HepG2 (cell line): ENCODE measurements around the gene TK1. TPM values are rescaled to one million over a fixed set of nuclear protein-coding genes. Genes with fewer than 3 reads are reported as not detected.

Source experiments
- ARID2 ChIP-seq: sonication (generic); formaldehyde crosslinking; IDR thresholded peaks from 2 replicates; pipeline ENCODE4 v1.8.1; 2022; ENCODE audit warnings: mild to moderate bottlenecking, missing genetic modification reagents, borderline replicate concordance
- ATM ChIP-seq: fragments of 450-650 bp; IDR thresholded peaks from 2 replicates; pipeline ENCODE4 v1.7.1; 2017; ENCODE audit warnings: mild to moderate bottlenecking, borderline replicate concordance
- BHLHE40 ChIP-seq: IDR thresholded peaks from 2 replicates; pipeline ENCODE4 v1.6.1; 2011; ENCODE audit warnings: low read length, improper control_type of control experiment
- BRCA1 ChIP-seq: sonication (generic); formaldehyde crosslinking; IDR thresholded peaks from 2 replicates; pipeline ENCODE4 v1.4.0; 2020; ENCODE audit warnings: missing genetic modification reagents
- CENPBD1 ChIP-seq: sonication (generic); formaldehyde crosslinking; IDR thresholded peaks from 2 replicates; pipeline ENCODE4 v1.8.0; 2022; ENCODE audit warnings: missing genetic modification reagents, low read depth, mild to moderate bottlenecking, borderline replicate concordance
- DPF2 ChIP-seq: sonication (generic); formaldehyde crosslinking; IDR thresholded peaks from 2 replicates; pipeline ENCODE4 v1.4.0; 2020; ENCODE audit warnings: mild to moderate bottlenecking, low read depth, missing genetic modification reagents, borderline replicate concordance
- ETV5 ChIP-seq: IDR thresholded peaks from 2 replicates; pipeline ENCODE4 v1.6.1; 2018; ENCODE audit warnings: missing biosample characterization, missing genetic modification reagents, inconsistent platforms, borderline replicate concordance
- GABPB1 ChIP-seq: IDR thresholded peaks from 2 replicates; pipeline ENCODE4 v1.6.1; 2016; ENCODE audit warnings: mild to moderate bottlenecking, missing genetic modification reagents, moderate library complexity, missing compliant biosample characterization
- GATA4 ChIP-seq: sonication (generic); IDR thresholded peaks from 2 replicates; pipeline ENCODE4 v1.6.1; 2016; ENCODE audit warnings: antibody characterized with exemption, low read depth, borderline replicate concordance
- HIC2 ChIP-seq: sonication (generic); formaldehyde crosslinking; IDR thresholded peaks from 2 replicates; pipeline ENCODE4 v1.9.0; 2022; ENCODE audit warnings: low read depth, missing genetic modification reagents
- PCBP2 ChIP-seq: fragments of 200-400 bp; formaldehyde crosslinking; optimal IDR thresholded peaks from 2 replicates; pipeline ENCODE3; 2018; ENCODE audit warnings: low read length, low read depth; ENCODE audit not compliant: poor library complexity, severe bottlenecking
- POLR2AphosphoS2 ChIP-seq: IDR thresholded peaks from 2 replicates; pipeline ENCODE4 v1.6.1; 2011; ENCODE audit warnings: low read depth, low read length, improper control_type of control experiment
- PPARG ChIP-seq: conservative IDR thresholded peaks from 2 replicates; pipeline ENCODE4 v1.6.1; 2016; ENCODE audit warnings: missing biosample characterization, missing genetic modification reagents
- SOX5 ChIP-seq: IDR thresholded peaks from 2 replicates; pipeline ENCODE4 v1.6.1; 2016; ENCODE audit warnings: borderline replicate concordance
- STAG1 ChIP-seq: sonication (generic); formaldehyde crosslinking; IDR thresholded peaks from 2 replicates; pipeline ENCODE4 v1.4.0; 2020; ENCODE audit warnings: missing genetic modification reagents
- TCF7L2 ChIP-seq: IDR thresholded peaks from 2 replicates; pipeline ENCODE4 v1.6.1; 2011; ENCODE audit warnings: mild to moderate bottlenecking, low read depth, low read length, moderate library complexity
- ZBTB4 ChIP-seq: sonication (generic); formaldehyde crosslinking; IDR thresholded peaks from 2 replicates; pipeline ENCODE4 v1.4.0; 2020; ENCODE audit warnings: missing genetic modification reagents, mild to moderate bottlenecking, borderline replicate concordance
- ZNF207 ChIP-seq: fragments of 450-650 bp; IDR thresholded peaks from 2 replicates; pipeline ENCODE4 v1.6.1; 2016; ENCODE audit warnings: antibody characterized with exemption, borderline replicate concordance
- ZNF296 ChIP-seq: sonication (generic); formaldehyde crosslinking; conservative IDR thresholded peaks from 2 replicates; pipeline ENCODE4 v1.5.0; 2020; ENCODE audit warnings: mild to moderate bottlenecking, missing genetic modification reagents
- ZNF570 ChIP-seq: sonication (generic); formaldehyde crosslinking; IDR thresholded peaks from 2 replicates; pipeline ENCODE4 v1.4.0; 2020; ENCODE audit warnings: mild to moderate bottlenecking, missing genetic modification reagents, borderline replicate concordance
- ZZZ3 ChIP-seq: sonication (generic); formaldehyde crosslinking; IDR thresholded peaks from 2 replicates; pipeline ENCODE4 v1.4.0; 2020; ENCODE audit warnings: missing genetic modification reagents, mild to moderate bottlenecking, borderline replicate concordance
- polyA plus RNA-seq, 8 experiments: library from polyadenylated mRNA; depleted of rRNA in 3 of 8; stranded (reverse) in 7 of 8; unstranded in 1 of 8; fragments of >200 nt; fragmentation: Illumina TruSeq in 4 of 8; extraction: Trizol in 4 of 8; gene quantifications; 2 replicates each; pipeline versions ENCODE4 v1.2.1 to v1.2.3, GENCODE V29; 2011 to 2016; ENCODE audit warnings: low read depth in 4 of 8, missing spikeins in 1 of 8, mixed read lengths in 1 of 8; ENCODE audit not compliant: insufficient read depth in 1 of 8
- total RNA-seq, 5 experiments: library from RNA; depleted of rRNA; stranded (reverse); fragments of >200 nt; fragmentation: Illumina TruSeq; extraction: Trizol; gene quantifications; 2 replicates each; pipeline ENCODE4 v1.2.3, GENCODE V29; 2016; ENCODE audit warnings: low read depth in 1 of 5

TK1 gene
- total and polyA plus RNA-seq, 2 of the 13 experiments (the other 11 are each of a cell fraction or from before 2014, with no cell fraction given) = 45.0 to 96.0 TPM

- TF ChIP-seq HIC2 (CRISPR knock-in tag) = no peak
- TF ChIP-seq TCF7L2 = no peak
- TF ChIP-seq CENPBD1 (CRISPR knock-in tag) = no peak
- no peak for TF ChIP-seq ZZZ3 (CRISPR knock-in tag)
- TF ChIP-seq PPARG (CRISPR knock-in tag) = no peak
- no peak for TF ChIP-seq ZNF570 (CRISPR knock-in tag)
- no peak for TF ChIP-seq ATM
- no peak for TF ChIP-seq POLR2AphosphoS2
- TF ChIP-seq GATA4 = no peak
- TF ChIP-seq BHLHE40 = no peak
- TF ChIP-seq ZNF207 = no peak
- TF ChIP-seq STAG1 (CRISPR knock-in tag) = peak; percentile 40
- TF ChIP-seq PCBP2 = no peak
- no peak for TF ChIP-seq SOX5 (CRISPR knock-in tag)
- peak; percentile 15; the same call in 1 of the 2 replicates for TF ChIP-seq GABPB1
- TF ChIP-seq ZBTB4 (CRISPR knock-in tag) = peak; percentile 54; the same call in 1 of the 2 replicates
- TF ChIP-seq ZNF296 (CRISPR knock-in tag) = no peak
- no peak for TF ChIP-seq ARID2 (CRISPR knock-in tag)
- no peak for TF ChIP-seq ETV5 (CRISPR knock-in tag)
- no peak for TF ChIP-seq BRCA1 (CRISPR knock-in tag)
- TF ChIP-seq DPF2 (CRISPR knock-in tag) = no peak
Measured at GRCh38 chr17:78174870-78175642, 11.8 kb downstream of the TK1 start (continued).
